ENCODE data around the gene GIGYF2. TPM values are rescaled to one million over a fixed set of nuclear protein-coding genes. Genes with fewer than 3 reads are reported as not detected.

Gene GIGYF2
- total RNA-seq, 4 donors from 2014 or later = 40.8 to 146 (median 76.0) TPM

DNA sequence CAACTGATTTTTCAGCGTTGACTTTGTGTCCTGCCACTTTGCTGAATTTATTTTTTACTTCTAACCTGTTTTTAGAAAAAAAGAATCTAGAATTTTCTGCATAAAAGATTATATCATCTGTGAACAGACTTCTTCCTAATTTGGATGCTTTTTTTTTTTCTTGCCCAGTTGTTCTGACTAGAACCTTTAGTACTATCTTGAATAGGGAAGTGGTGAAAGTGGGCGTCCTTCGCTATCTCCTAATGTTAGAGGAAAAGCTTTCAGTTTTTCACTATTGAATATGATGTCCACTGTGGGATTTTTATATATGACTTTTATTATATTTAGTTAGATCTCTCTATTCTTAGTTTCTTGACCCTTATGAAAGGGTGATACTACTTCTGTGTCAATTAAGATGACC, 105.0 kb downstream of the GIGYF2 start:
- in situ Hi-C loops (cut with MboI; ENCODE audit: low pct_ligation_motif_present in 1 of 4, low pct_unique_long_range_greater_than_20kb in 1 of 4, low sequenced_read_pairs in 3 of 4) = no loop called here
- Histone ChIP-seq H3K4me1 (peaks cover 0 to 25% (median 15%) of the 10 kb centered on the region in 4 donors), H3K27ac (no peak overlapping the region), H3K36me3 (peaks cover 0 to 35% (median 11%) of the 10 kb centered on the region in 4 donors), H3K4me3 (no peak overlapping the region), H3K9me3 (peaks cover 0 to 4% of the 10 kb centered on the region in 2 donors), H3K27me3 (no peaks in the 10 kb centered on the region)
- intact Hi-C loops (cut with DNase I; ENCODE audit: low total_unique reads) = no loop called here
- whole genome bisulfite sequencing, 2 donors (ENCODE audit: low coverage in 1 of 2) = 78 to 95% methylated on average over 3 of the region's 3 CpGs
- DNase-seq = no peak
- no peak for TF ChIP-seq POLR2A (IDR thresholded peaks at IDR 0.05)
- TF ChIP-seq, protein P1, sequence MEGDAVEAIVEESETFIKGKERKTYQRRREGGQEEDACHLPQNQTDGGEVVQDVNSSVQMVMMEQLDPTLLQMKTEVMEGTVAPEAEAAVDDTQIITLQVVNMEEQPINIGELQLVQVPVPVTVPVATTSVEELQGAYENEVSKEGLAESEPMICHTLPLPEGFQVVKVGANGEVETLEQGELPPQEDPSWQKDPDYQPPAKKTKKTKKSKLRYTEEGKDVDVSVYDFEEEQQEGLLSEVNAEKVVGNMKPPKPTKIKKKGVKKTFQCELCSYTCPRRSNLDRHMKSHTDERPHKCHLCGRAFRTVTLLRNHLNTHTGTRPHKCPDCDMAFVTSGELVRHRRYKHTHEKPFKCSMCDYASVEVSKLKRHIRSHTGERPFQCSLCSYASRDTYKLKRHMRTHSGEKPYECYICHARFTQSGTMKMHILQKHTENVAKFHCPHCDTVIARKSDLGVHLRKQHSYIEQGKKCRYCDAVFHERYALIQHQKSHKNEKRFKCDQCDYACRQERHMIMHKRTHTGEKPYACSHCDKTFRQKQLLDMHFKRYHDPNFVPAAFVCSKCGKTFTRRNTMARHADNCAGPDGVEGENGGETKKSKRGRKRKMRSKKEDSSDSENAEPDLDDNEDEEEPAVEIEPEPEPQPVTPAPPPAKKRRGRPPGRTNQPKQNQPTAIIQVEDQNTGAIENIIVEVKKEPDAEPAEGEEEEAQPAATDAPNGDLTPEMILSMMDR (IDR thresholded peaks at IDR 0.05) = no peak

DNA sequence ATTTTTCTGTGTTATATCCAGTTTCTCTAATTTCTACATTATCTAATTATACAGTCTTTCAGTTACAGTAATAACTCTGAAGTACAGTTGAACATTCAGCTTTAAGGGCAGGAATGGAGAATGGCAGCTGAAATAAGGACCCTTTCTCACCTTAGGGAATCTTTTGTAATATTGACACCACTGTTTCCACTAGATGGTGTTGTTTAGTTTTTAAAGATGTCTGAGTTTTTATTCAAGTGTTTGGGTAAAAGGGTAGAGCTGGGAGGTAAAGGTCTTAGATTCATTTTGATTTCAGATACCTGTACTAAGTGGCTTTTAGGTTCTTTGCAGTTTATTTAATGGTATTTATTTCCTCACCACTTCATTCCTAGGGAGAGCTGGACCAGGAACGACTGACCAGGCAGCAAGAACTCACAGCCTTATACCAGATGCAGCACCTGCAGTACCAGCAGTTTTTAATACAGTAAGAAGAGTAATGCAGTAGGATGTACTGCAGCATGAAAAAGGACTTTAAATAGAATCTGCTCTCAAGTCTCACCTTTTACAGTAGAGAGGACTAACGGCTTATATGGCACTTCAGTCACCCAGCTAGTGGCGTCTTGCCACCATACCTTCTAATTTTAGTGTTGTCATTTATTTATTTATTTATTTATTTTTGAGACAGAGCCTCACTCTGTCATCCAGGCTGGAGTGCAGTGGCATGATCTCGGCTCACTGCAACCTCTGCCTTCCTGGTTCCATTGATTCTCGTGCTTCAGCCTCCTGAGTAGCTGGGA, 112.4 kb downstream of the GIGYF2 start:
- WGBS, 2 donors (ENCODE audit: low coverage in 1 of 2) = 83 to 90% methylated on average over 4 to 5 of the region's 5 CpGs
- Histone ChIP-seq H3K27ac (no peak overlapping the region), H3K36me3 (peaks cover 0 to 68% (median 26%) of the 10 kb centered on the region in 4 donors), H3K9me3 (no peaks in the 10 kb centered on the region), H3K27me3 (no peaks in the 10 kb centered on the region), H3K4me3 (no peak overlapping the region), H3K4me1 (peaks cover 0 to 8% (median 0%) of the 10 kb centered on the region in 4 donors)
- no peak for DNase-seq
- TF ChIP-seq POLR2A (IDR thresholded peaks at IDR 0.05) = no peak
- TF ChIP-seq, protein P1 (IDR thresholded peaks at IDR 0.05) = no peak
- in situ Hi-C loops (cut with MboI; ENCODE audit: low pct_ligation_motif_present in 1 of 4, low pct_unique_long_range_greater_than_20kb in 1 of 4, low sequenced_read_pairs in 3 of 4) (no loop called here), intact Hi-C loops (cut with DNase I; ENCODE audit: low total_unique reads) (no loop called here)

DNA sequence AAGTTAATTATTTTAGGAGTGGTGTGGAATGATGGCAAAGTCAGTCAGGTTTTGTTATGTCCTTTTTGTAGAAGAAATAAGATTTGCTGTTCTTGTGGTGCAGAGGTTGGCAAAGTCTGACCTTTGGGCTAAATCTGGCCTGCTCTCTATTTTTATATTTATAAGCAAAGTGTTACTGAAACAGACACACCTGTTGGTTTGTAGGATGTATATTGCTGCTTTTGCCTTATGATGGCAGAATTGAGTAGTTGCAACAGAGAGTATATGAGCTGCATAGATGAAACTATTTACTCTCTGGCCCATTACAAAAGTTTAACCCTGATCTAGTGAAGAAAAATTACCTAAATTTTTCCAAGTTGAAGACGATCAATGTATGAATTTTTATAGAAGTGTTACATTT, 113.3 kb downstream of the GIGYF2 start:
- 82 to 92% methylated on average over 1 of the region's 1 CpG for WGBS, 2 donors (ENCODE audit: low coverage in 1 of 2)
- intact Hi-C loops (cut with DNase I; ENCODE audit: low total_unique reads) = no loop called here
- H3K36me3 ChIP-seq = peaks cover 0 to 69% (median 26%) of the 10 kb centered on the region in 4 donors

DNA sequence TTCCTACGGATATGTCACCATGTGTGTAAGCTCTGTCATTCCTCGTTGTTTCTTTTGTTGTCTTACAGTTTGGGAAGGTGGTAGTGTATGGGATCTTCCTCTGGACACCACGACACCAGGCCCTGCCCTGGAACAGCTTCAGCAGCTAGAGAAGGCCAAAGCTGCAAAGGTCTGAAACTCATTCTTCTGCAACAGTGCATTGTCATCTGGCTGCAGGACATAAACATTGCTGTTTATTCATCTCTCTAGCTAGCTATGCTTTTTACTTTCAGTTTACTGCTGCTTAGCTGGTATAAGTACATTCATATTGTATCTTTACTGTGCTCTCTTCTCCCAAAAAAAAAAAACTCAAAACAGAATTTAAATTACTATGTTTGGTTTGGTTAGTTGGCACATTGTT, 118.4 kb downstream of the GIGYF2 start:
- Histone ChIP-seq H3K9me3 (no peaks in the 10 kb centered on the region), H3K36me3 (peaks cover 0 to 78% (median 31%) of the 10 kb centered on the region in 4 donors), H3K27me3 (no peaks in the 10 kb centered on the region), H3K4me1 (no peaks in the 10 kb centered on the region), H3K4me3 (no peak overlapping the region), H3K27ac (no peak overlapping the region)
- TF ChIP-seq EP300 (IDR thresholded peaks at IDR 0.05; ENCODE audit: low read depth) = no peak
- no peak for DNase-seq
- intact Hi-C loops (cut with DNase I; ENCODE audit: low total_unique reads) (no loop called here), in situ Hi-C loops (cut with MboI; ENCODE audit: low pct_ligation_motif_present in 1 of 4, low pct_unique_long_range_greater_than_20kb in 1 of 4, low sequenced_read_pairs in 3 of 4) (no loop called here)
- WGBS, 2 donors (ENCODE audit: low coverage in 1 of 2) = 84% methylated on average over 3 of the region's 3 CpGs

More for the DNA sequence above, 113.3 kb downstream of the GIGYF2 start:
- in situ Hi-C loops (cut with MboI; ENCODE audit: low pct_ligation_motif_present in 1 of 4, low pct_unique_long_range_greater_than_20kb in 1 of 4, low sequenced_read_pairs in 3 of 4) = no loop called here
- no peak for DNase-seq
- TF ChIP-seq, protein P1 (IDR thresholded peaks at IDR 0.05) = no peak
- TF ChIP-seq POLR2A (IDR thresholded peaks at IDR 0.05) (no peak), EP300 (IDR thresholded peaks at IDR 0.05; ENCODE audit: low read depth) (no peak), POLR2AphosphoS5 (IDR thresholded peaks at IDR 0.05) (no peak)
- H3K9me3 ChIP-seq = no peaks in the 10 kb centered on the region
- H3K27me3 ChIP-seq = no peaks in the 10 kb centered on the region
- peaks cover 0 to 8% (median 0%) of the 10 kb centered on the region in 4 donors for H3K4me1 ChIP-seq
- H3K27ac ChIP-seq = no peak overlapping the region
- H3K4me3 ChIP-seq = no peak overlapping the region

DNA sequence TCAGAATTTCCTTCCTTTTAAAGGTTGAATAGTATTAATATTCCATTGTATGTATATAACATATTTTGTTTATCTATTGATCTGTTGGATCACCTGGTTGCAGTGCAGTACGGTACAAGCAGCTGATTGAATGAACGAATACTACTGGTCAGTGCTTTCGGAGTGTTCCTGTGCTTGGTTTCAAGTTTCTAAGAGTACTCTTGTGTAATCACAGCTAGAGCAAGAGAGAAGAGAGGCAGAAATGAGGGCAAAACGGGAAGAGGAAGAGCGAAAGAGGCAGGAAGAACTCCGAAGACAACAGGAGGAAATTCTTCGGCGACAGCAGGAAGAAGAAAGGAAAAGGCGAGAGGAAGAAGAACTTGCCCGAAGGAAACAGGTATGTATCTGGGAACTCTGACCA, 119.5 kb downstream of the GIGYF2 start:
- TF ChIP-seq, protein P1 (IDR thresholded peaks at IDR 0.05) = no peak
- no peak for TF ChIP-seq POLR2AphosphoS5 (IDR thresholded peaks at IDR 0.05)
- no peak for TF ChIP-seq POLR2A (IDR thresholded peaks at IDR 0.05)
- no peak for TF ChIP-seq EP300 (IDR thresholded peaks at IDR 0.05; ENCODE audit: low read depth)
- Histone ChIP-seq H3K4me3 (no peak overlapping the region), H3K27ac (no peak overlapping the region), H3K9me3 (no peaks in the 10 kb centered on the region), H3K36me3 (peaks cover 0 to 74% (median 31%) of the 10 kb centered on the region in 4 donors), H3K27me3 (no peaks in the 10 kb centered on the region), H3K4me1 (no peaks in the 10 kb centered on the region)
- in situ Hi-C loops (cut with MboI; ENCODE audit: low pct_ligation_motif_present in 1 of 4, low pct_unique_long_range_greater_than_20kb in 1 of 4, low sequenced_read_pairs in 3 of 4) (no loop called here), intact Hi-C loops (cut with DNase I; ENCODE audit: low total_unique reads) (no loop called here)
- 89 to 94% methylated on average over 10 of the region's 10 CpGs for WGBS, 2 donors (ENCODE audit: low coverage in 1 of 2)
- DNase-seq = no peak

All from transverse colon (tissue), 4 donors.